ENCODE results near the gene SLC66A2.

SLC66A2 gene

GRCh38 chr18:79917169-79917852 lies 34.1 kb downstream of the SLC66A2 start:
- no peak for DNase-seq

GRCh38 chr18:79916546-79917168 lies 34.8 kb downstream of the SLC66A2 start:
- DNase-seq = no peak

GRCh38 chr18:79916128-79916494 lies 35.3 kb downstream of the SLC66A2 start:
- no peak for DNase-seq

GRCh38 chr18:79915161-79916127 lies 36.0 kb downstream of the SLC66A2 start:
- DNase-seq = no peak

- DNase-seq = no peak
Observed at GRCh38 chr18:79914614-79915160, 36.8 kb downstream of the SLC66A2 start.

- DNase-seq = no peak
Observed at GRCh38 chr18:79912994-79913831, 38.2 kb downstream of the SLC66A2 start.

GRCh38 chr18:79912409-79912991 lies 39.0 kb downstream of the SLC66A2 start:
- DNase-seq = no peak

GRCh38 chr18:79911344-79912270 lies 39.8 kb downstream of the SLC66A2 start:
- no peak for DNase-seq

GRCh38 chr18:79910563-79911343 lies 40.7 kb downstream of the SLC66A2 start:
- DNase-seq = no peak

- no peak for DNase-seq
Observed at GRCh38 chr18:79906706-79907105, 44.7 kb downstream of the SLC66A2 start.

- DNase-seq = no peak
Observed at GRCh38 chr18:79905993-79906392, 45.5 kb downstream of the SLC66A2 start.

GRCh38 chr18:79905389-79905911 lies 46.0 kb downstream of the SLC66A2 start:
- no peak for DNase-seq

GRCh38 chr18:79904357-79905147 lies 46.9 kb downstream of the SLC66A2 start:
- no peak for DNase-seq

- no peak for DNase-seq
Observed at GRCh38 chr18:79903787-79904356, 47.6 kb downstream of the SLC66A2 start.

- DNase-seq = no peak
Observed at GRCh38 chr18:79903071-79903635, 48.3 kb downstream of the SLC66A2 start.

- no peak for DNase-seq
Observed at GRCh38 chr18:79902640-79903039, 48.8 kb downstream of the SLC66A2 start.

- DNase-seq = no peak
Observed at GRCh38 chr18:79902075-79902474, 49.4 kb downstream of the SLC66A2 start.

GRCh38 chr18:79901665-79902064 lies 49.8 kb downstream of the SLC66A2 start:
- no peak for DNase-seq

Measured in CD4-positive, alpha-beta T cell treated with Interleukin-10 for 1 hour (primary cell).